HG03095 (cell line): ENCODE results near the gene DNAJB6.

Source experiments
- ATAC-seq: cut with Tn5 transposase; IDR thresholded peaks from one replicate; pipeline ENCODE4 v1.9.1; 2021; ENCODE audit warnings: moderate library complexity; ENCODE audit not compliant: unreplicated experiment

DNAJB6 gene

DNA sequence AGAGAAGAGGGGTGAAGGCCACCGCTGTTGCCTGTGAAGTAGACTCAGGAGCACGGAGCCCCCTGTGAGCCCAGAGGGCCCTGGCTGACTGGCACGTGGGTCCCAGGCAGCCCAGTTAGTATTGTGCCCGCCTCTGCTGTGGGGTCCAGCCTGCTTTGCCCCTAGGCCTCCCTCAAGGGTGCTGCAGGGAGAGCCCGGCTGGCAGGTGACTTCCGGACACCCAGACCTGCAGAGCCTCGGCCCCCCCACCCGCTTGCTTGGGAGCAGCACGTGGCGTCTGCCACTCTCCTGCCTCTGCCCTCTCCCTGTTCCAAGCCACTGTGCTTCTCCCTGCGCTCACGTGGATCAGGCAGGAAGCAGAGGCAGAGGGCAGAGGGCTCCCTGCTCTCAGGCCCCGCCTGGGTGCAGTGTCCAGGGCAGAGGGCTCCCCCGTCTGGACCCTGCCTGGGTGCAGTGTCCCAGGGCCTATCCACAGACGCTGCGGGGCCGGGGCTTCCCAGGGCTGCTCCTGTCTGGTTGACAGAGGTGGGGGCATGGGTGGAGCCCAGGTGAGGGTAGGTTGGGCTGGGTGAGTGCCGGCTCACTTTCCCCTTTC is 88.4 kb downstream of the DNAJB6 start:
- ATAC-seq: no peak

DNA sequence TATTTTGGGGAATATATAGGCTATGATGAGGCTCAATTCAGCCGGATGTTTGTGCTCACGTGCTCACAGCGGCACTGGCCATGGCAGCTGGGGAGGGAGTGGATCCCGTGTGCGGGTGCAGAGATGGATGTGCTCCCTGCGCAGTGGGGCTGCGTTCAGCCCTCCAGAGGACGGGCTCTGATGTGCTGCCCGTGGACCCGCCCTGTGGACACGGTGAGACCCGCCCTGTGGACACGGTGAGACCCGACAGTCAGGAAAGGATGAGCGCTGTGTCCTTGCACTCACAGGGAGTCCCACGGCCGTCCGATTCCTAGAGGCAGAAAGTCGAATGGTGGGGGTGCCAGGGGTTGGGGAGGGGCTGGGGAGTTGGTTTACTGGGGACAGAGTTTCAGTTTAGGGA is 89.0 kb downstream of the DNAJB6 start:
- ATAC-seq: no peak

DNA sequence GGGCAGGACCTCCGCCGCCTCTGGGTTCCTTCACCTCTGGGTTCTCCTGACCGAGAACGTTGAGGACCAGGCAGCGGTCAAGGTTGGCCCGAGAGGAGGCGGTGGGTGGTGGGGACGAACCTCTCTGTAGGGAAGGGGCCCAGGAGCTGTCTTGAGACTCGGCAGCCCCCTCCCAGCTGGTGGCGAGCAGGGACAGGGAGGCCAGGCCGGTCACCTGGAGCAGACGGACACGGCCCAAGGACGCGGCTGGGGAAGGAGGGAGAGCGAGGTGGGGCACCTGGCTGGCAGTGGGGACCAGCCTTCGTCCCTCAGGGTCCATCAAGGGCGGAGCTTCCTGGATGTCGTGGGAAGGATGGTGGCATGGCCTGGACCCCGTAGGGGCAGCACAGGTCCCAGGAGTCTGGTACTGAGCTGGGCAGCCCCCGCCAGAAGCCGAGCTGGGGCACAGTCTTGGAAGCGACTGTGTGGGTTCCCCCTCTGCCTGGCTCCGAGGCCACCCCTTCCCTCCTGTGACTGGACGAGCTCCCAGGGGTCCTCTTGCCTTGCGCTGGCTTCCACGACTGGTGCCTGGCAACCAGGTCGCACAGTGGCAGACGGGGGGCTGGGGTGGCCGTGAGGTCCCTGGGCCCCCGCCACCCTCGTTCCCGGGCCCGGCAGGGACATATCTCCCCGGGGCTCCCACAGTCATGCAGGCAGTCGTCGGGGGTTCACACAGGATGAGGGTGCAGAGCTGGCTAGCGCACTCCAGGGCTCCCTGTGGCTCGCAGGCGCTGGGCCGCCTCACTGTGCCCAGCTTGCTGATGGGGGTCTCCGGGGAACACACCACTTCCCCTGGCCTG is 89.9 kb downstream of the DNAJB6 start:
- no peak for ATAC-seq

DNA sequence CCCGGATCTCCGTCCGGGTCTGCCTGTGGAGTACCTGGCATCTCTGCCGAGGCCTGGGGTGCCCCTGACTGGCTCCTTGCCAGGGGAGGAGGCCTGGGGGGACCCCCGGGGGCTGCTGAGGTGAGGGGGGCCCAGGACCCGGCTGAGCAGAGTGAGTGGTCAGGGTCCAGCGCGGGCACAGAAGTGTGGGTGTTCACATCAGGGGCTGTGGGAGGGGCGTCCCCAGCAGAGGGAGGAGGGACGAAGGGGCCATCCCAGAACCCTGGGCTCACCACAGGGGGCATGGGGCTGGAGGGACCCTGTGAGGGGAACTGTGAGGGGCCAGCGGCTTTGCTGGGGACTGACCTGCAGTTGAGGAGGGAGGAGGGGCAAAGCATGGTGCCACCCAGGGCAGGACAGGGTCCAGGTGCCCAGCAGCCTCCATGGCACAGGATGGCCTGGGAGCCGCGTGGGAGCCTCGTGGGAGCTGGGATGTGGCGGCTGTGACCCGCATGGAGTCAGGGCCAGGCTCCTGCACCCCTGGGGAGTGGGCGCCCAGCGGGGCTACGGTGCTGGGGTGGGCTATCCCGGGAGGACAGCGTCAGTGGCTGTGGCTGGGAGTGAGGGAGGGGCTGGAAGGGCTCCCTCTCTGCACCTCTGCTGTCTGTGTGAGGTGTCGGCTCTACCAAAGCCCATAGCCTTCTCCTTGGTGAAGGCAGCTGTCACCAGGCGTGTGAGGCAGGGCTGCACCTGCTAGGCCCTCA is 91.2 kb downstream of the DNAJB6 start:
- no peak for ATAC-seq

DNA sequence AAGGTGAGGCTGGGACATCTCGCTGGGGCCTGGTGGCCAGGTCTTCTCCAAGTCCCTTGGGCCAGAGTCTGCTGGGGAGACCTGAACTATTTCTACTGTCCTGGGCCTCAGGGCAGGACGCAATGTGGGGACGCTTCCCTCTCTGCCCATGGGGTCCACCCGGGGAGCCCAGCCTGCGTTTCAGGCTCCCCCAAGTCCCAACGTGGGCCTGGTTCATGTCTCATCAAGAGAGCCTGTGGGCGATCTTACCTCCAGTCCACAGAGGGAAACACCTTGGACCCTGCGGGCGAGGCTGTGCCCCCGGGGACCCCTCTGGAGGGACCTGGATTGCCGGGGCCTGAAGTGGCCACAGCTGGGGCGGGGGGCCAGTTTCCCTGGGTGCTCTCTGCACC is 91.7 kb downstream of the DNAJB6 start:
- ATAC-seq: no peak

DNA sequence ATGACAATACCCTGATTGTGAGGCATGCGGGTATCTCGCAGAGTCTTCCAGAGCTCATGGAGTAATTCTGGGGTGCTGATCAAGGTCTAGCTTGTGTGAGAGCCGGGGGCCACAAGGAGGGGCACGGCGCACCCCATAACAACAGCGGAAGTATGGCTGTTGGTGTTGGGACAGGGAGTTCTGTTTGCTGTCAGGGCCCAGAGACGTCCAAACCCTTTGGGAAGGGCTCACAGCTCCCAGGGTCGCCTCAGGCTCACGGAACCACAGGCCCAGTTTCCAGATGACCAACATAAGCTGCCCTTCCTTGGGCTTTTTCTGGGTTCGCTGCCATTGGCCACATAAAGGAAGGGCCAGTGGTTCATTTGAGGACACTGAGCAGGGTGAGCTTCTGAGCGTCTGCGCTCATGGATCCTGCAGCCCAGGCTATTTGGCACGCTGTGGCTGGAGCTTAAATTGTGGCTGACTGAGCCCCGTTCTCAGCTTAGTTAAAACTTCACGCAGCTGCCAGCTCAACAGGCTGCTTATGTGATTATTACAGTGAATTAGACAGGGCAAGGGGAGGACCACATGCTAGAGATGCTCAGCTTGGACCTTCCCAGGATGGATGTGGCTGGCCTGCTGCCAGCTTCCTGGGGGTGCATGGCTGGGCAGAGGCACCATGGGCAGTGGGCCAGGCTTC is 92.3 kb downstream of the DNAJB6 start:
- no peak for ATAC-seq

DNA sequence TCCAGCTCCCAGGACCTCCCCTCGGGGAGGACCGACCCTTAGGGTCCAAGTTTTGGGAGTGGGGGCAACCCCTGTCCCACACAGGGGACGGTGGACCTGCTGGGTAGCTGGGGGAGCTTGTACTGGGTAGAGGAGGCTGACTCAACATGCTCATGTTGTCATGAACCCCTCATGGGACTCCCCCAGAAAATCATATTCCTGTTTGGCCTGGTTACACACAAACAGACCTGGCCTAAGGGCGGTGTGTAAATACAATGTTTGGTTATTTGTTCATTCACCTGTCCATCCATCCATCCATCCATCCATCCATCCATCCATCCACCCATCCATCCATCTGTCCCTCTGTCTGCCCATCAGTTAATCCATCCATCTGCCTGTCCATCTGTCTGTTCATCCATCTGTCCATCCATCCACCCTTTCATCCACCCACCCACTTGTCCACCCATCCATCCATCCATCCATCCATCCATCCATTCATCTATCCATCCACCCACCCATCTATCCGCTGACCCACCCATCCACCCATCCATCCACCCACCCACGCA is 92.9 kb downstream of the DNAJB6 start:
- ATAC-seq: no peak

DNA sequence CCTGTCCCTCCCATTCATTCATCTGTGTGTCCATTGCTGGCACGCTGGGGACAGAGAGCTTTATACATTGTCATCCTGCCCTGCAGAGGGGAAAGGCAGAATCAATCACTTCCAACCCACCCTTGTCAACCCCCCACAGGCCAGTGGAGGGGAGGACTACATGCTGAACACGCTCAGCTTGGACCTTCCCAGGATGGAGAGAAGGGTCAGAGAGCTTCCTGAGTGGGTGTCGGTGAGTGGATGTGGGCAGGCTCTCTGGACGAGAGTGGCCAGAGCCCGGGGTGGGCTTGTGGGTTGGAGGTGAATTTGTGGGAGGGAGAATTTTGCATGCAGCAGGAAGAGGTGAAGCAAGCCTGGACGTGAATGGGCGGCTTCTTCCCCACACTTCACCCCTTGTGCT is 93.9 kb downstream of the DNAJB6 start:
- ATAC-seq: no peak

DNA sequence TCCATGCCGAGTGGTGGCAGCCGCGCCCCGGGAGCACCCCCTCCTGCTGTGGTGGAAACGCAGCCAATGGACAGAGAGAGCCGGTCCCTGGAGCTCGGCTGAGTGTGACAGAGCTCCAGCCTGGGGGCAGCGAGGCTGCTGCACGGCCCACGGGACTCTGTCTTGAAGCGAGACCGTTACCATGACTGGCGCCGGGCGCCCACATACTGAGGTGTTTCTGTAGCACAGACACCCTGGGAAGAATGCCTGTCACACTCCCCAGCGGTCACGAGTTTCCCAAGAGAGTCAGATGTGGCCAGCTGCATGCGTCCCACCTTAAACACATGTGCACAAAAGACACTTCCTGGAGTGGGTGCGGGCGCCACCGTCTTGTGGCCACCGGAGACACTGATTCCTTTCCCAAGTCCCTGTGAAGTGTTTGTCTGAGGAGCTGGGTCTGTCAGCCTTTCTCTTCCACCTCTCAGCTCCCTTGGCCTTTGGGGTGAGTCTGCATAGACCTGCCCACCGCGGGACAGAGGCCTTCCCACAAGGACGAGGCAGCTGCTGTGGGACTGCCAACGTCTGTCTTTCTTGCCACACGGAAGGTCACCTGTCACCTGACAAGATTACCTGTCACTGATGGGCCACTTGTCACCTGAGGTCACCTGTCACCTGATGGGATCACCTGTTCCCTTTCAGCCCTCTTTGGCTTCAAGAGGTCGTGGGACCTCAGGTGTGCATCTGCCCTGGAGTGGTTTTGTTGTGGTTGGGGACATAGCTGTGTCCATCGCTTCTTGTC is 94.6 kb downstream of the DNAJB6 start:
- no peak for ATAC-seq

DNA sequence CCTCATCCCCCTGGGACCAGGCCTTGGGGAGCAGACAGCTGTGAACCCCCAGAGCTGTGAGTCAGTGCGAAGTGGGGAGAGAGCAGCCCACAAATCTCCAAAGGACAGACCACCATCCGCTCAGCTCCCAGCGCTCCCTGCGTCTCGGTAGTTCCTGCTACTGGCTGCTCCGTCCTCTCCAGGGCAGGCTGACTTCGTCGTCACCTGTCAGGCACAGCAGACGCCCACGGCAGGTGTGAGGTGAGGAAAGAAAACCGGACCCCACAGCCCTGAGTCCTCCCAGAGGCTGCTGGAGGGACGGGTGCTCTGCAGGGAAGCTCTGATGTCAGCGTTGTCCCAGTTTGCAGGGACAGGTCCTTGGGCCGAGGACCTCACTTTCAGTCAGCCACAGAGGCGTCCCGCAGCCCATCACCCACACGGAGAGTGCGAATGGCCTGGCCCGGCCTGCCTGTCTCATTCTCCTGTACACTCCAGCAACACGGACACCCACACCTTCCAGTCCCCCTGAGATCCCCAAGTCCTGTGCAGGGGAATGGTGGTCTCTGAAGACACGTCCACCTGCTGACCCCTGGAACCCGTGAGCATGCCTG is 95.2 kb downstream of the DNAJB6 start:
- no peak for ATAC-seq

DNA sequence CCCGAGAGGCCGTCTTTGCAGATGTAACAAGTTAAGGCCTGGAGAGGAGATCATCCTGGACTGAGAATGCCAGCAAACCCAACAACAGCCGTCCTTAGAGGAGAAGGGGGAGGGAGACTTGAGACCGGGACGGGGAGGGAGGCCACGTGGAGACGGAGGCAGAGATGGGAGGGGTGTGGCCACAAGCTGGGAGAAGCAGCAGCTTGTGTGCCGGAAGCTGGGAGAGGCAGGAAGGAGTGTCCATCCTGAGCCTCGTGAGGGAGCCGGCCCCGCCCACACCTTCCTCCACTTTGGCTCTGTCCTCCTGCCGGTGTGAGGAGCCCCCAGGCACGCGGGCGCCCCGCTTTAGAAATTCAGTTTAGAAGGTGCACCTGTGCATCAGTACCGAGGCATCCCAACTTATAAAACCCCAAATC is 95.7 kb downstream of the DNAJB6 start:
- ATAC-seq: no peak

DNA sequence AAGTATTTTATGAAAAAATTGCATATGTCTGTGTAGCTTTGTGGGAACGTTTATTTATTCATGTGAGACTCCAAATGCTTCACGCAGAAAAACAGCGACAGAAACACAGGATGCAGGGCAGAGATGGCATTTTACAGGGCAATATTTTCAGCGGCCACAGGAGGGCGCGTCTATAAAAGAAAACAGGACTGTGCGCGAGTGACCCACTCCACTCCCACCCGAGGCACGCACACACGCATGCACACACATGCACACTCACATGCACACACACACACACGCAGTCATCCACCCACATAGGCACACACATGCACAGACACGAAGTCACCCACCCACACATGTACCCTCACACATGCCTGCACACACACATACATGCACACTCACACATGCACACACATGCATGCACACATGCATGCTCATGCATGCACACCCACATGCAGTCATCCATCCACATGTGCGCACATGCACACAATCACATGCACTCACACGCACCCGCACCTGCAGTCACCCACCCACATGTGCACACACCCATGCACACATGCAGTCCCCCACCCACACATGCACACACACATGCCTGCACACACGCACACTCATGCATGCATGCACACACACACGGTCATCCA is 96.3 kb downstream of the DNAJB6 start:
- no peak for ATAC-seq

DNA sequence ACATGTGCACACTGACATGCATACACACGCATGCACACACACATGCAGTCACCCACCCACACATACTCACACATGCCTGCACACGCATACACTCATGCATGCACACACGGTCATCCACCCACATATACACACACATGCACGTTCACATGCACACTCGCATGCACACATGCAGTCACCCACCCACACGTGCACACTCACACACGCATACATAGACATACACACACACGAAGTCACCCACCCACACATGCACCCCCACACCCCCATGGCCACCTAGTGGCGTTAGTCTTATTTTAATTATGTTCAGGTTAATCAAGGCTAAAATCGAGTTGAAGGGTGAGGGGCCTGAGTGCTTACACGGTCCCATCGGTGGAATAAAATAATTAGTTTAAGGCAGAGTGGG is 96.8 kb downstream of the DNAJB6 start:
- no peak for ATAC-seq

DNA sequence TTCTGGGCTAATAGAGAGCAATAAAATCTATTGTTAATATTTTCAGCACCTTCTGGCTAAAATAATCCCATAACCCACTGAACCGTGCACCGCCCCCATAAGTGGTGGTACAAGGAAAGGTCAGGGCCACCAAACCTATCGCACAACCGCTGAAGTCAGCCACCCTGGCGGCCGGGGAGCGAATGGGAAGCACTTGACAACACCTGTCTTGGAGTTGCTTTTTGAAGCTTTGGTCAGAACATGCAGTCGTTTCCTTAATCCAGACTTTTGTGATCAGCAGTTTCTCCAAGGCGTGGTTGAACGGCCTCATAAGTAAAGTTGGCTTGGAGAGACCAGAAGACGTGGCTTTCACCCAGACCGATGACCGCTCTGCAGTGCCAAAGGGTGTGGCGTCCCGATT is 97.4 kb downstream of the DNAJB6 start:
- ATAC-seq: no peak

DNA sequence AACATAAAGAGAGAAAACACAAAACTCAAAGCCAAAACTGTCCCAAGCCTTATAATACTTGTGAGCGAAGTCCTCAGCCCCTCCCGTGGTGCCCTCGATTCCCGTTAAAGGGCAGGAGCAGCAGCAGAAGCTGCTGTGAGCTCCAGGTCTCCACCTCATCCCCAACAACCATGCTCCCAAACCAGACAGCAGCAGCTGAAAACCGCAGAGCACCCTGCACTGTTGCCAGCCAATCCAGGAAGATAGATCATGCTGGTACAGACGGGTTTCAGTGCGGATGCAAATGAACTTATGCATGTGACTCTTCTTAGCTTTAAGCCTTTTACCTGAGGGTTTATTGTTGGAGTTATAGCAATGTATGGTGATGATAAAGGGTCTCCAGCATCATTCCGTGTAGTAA is 97.9 kb downstream of the DNAJB6 start:
- no peak for ATAC-seq

DNA sequence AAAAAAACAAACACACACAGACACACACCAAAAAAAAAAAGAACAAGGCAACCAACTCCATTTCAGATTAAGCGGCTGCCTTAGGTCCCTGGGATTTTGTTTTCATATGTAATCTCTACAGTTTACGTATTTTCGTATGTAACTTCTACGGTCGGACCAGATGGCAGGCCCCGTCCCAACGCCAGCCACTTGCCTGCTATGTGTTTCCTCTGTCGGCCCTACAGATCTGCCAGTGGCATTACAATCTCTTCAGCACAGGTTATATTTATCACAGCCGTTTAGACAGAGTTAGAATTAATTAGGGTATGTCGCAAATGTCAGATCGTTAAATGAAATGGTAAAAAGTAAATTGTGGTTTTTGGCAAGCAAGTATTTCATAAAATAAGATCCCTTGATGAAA is 99.3 kb downstream of the DNAJB6 start:
- ATAC-seq: no peak

DNA sequence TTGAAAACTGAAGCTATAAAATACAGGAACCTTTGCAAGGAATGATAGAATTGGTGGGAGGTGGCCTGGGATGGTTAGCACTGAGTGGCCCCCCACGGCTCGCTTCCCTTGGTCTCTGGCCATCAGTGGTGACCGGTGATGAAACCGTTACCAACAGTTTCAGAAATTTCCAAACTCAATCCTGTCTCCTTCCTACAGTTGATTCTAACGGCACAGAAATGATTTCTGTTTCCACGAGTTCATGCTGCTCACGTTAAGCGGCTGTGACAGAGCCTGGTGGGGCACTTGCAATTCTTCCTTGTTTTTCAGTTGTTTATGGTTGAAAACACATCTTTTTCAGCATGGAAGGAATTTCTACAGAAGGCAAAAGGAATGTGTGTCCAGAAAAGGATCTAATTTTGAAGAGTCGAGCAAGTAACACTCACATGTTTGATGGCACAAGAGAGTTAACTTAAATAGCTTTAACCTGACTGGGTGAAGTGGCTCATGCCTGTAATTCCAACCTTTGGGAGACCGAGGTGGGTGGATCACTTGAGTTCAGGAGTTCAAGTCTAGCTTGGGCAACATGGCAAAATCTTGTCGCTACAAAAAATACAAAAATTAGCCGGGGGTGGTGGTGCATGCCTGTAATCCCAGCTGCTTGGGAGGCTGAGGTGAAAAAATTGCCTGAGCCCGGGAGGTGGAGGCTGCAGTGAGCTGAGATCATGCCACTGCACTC is 100.1 kb downstream of the DNAJB6 start:
- no peak for ATAC-seq

DNA sequence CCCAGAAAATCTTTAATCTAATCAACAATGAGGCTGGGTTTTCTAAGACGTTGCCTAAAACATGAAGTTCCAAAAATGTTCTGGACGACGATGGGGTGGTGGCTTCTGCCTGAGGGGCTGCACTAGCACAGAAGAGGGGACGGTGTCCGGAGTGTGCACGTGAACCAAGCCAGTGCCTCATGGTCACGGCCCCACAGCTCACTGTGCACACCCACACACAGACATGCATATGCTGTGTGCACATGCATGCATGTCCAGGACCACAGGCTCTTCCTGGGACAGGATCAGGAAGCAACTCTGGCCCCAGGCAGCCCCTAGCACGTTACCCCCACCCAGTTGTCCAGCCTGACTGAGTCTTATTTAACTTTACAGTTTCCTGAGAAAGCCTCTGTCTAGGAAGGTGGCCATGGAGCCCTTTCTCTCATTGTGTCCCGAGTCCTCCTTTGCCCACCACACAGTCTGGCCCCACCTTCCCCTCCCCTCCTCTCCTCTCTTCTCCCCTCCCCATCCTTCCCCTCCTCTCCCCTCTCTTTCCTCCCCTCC is 100.8 kb downstream of the DNAJB6 start:
- ATAC-seq: no peak
